AG04450 (cell line): Measurements from ENCODE around the gene SERPINB6. TPM values are rescaled to one million over a fixed set of nuclear protein-coding genes. Genes with fewer than 3 reads are reported as not detected.
"Not testable (repeated sequence)": the region's sequence is repeated elsewhere in the genome, so short reads cannot be mapped to it uniquely, and the experiment has no call there.

Experiments used
- CTCF ChIA-PET: fragments of 300-600, 350-600 bp; formaldehyde crosslinking; extraction: SDS; loops from one replicate; lab custom pipeline; 2022; ENCODE audit warnings: antibody characterized with exemption, inconsistent platforms; lab: Charles Lee
- POLR2A ChIA-PET: fragments of 350-600 bp; formaldehyde crosslinking; extraction: SDS; loops from one replicate; lab custom pipeline; 2021; ENCODE audit warnings: antibody characterized with exemption, inconsistent platforms; lab: Yijun Ruan, JAX
- DNase-seq: peaks from one replicate; pipeline ENCODE4 v3.0.0-alpha.2; 2011; ENCODE audit warnings: low read depth, low spot score
- H3K27ac ChIP-seq: one replicate; pipeline ENCODE4 v1.5.1; 2012; ENCODE audit warnings: low read depth, low read length, control low read depth
- H3K27me3 ChIP-seq: one replicate; pipeline ENCODE4 v1.6.0; 2012; ENCODE audit warnings: low read length; ENCODE audit not compliant: control insufficient read depth, insufficient read depth
- H3K4me3 ChIP-seq: 2 replicates; pipeline ENCODE4 v1.5.1; 2011; ENCODE audit warnings: mild to moderate bottlenecking, low read depth, low read length, control low read depth
- H3K9me3 ChIP-seq: 2 replicates; pipeline ENCODE4 v1.5.1; 2012; ENCODE audit warnings: low read length; ENCODE audit not compliant: control insufficient read depth, insufficient read depth
- CTCF ChIP-seq: IDR thresholded peaks from 2 replicates; pipeline ENCODE4 v1.5.1; 2011; ENCODE audit warnings: low read depth, low read length, control low read depth, inconsistent platforms
- polyA plus RNA-seq: library from polyadenylated mRNA; depleted of rRNA; stranded (reverse); fragments of >200 nt; gene quantifications from 2 replicates; pipeline ENCODE4 v1.2.3, GENCODE V29; 2011

SERPINB6 gene
- polyA plus RNA-seq, 1 experiment, result 120 TPM

- Histone ChIP-seq H3K27me3 (peaks cover 7% of the 10 kb centered on the region), H3K4me3 (no peak overlapping the region), H3K9me3 (peaks cover 10% of the 10 kb centered on the region), H3K27ac (no peak overlapping the region)
- ChIA-PET POLR2A (no interaction called here), CTCF (interaction anchor here (1.3 to 6.1 kb wide), 6 partner anchors 9 to 196 kb away, joined by 3 to 99 read pairs (median 36); partner anchors contain the start of gene MYLK4)
- no peak for DNase-seq
- TF ChIP-seq CTCF, result no peak
These were observed 37.3 kb downstream of the SERPINB6 start for GRCh38 chr6:2934057-2934456.

- not testable (repeated sequence) for H3K27me3 ChIP-seq, DNase-seq, H3K27ac ChIP-seq, H3K4me3 ChIP-seq, H3K9me3 ChIP-seq
- ChIA-PET CTCF (interaction anchor here (0.6 to 6.1 kb wide), 16 partner anchors 9 to 194 kb away, joined by 3 to 99 read pairs (median 6); no protein-coding TSS in a partner anchor), POLR2A (interaction anchor here (0.7 kb wide), 1 partner anchor 1339 kb away, joined by 3 read pairs; no protein-coding TSS in a partner anchor)
These were observed 38.5 kb downstream of the SERPINB6 start for GRCh38 chr6:2932911-2933310.

- no peak overlapping the region for H3K4me3 ChIP-seq
- peak; percentile 99 for TF ChIP-seq CTCF
- CTCF ChIA-PET, result interaction anchor here (0.6 to 6.1 kb wide), 26 partner anchors 8 to 194 kb away, joined by 3 to 99 read pairs (median 4); partner anchors contain the start of gene SERPINB1
- H3K27me3 ChIP-seq, result peaks cover 7% of the 10 kb centered on the region
- no peak overlapping the region for H3K27ac ChIP-seq
- POLR2A ChIA-PET, result no interaction called here
- peak; percentile 4 for DNase-seq
- peaks cover 6% of the 10 kb centered on the region for H3K9me3 ChIP-seq
These were observed 39.2 kb downstream of the SERPINB6 start for GRCh38 chr6:2931970-2932748.

- ChIA-PET POLR2A (no interaction called here), CTCF (interaction anchor here (0.6 to 6.1 kb wide), 19 partner anchors 8 to 193 kb away, joined by 3 to 99 read pairs (median 5); partner anchors contain the start of gene SERPINB1)
- no peak overlapping the region for H3K4me3 ChIP-seq
- DNase-seq, result no peak
- H3K9me3 ChIP-seq, result peaks cover 2% of the 10 kb centered on the region; the same call in 1 of the 2 replicates
- no peak for TF ChIP-seq CTCF
- no peak overlapping the region for H3K27ac ChIP-seq
- H3K27me3 ChIP-seq, result peaks cover 7% of the 10 kb centered on the region
These were observed 40.3 kb downstream of the SERPINB6 start for GRCh38 chr6:2931055-2931454.

- H3K27me3 ChIP-seq, H3K27ac ChIP-seq, POLR2A ChIA-PET, DNase-seq, H3K4me3 ChIP-seq, H3K9me3 ChIP-seq: not testable (repeated sequence)
- CTCF ChIA-PET, result interaction anchor here (1.3 to 2.6 kb wide), 3 partner anchors 24 to 190 kb away, joined by 4 to 14 read pairs (median 12); no protein-coding TSS in a partner anchor
These were observed 43.4 kb downstream of the SERPINB6 start for GRCh38 chr6:2927931-2928330.

GRCh38 chr6:2925842-2926747 is 45.3 kb downstream of the SERPINB6 start:
- CTCF ChIA-PET, result interaction anchor here (0.6 to 2.6 kb wide), 6 partner anchors 26 to 1329 kb away, joined by 3 to 14 read pairs (median 4); no protein-coding TSS in a partner anchor
- H3K27ac ChIP-seq, POLR2A ChIA-PET, H3K9me3 ChIP-seq, H3K27me3 ChIP-seq, DNase-seq, H3K4me3 ChIP-seq: not testable (repeated sequence)
